Mesenchymal stem cell (in vitro differentiated cells and primary cell): ENCODE results near the gene CREB3L1.

ENCODE experiments used
- DNase-seq: peaks from one replicate; pipeline ENCODE4 v3.0.0-alpha.2; 2013
- H2AFZ ChIP-seq: one replicate; pipeline ENCODE4 v1.6.1; 2013; ENCODE audit warnings: low read depth, mild to moderate bottlenecking, control low read depth, inconsistent platforms, low read length, moderate library complexity
- H2AK5ac ChIP-seq: 2 replicates; pipeline ENCODE4 v1.6.1; 2013; ENCODE audit warnings: low read length, moderate library complexity, mild to moderate bottlenecking, inconsistent platforms; ENCODE audit not compliant: severe bottlenecking
- H2BK120ac ChIP-seq: one replicate; pipeline ENCODE4 v1.6.1; 2013; ENCODE audit warnings: low read depth, mild to moderate bottlenecking, inconsistent platforms, low read length, moderate library complexity
- H2BK12ac ChIP-seq, 2 experiments: one replicate each; pipeline ENCODE4 v1.6.1; 2013; ENCODE audit warnings: inconsistent platforms in 2 of 2, low read length in 2 of 2, mild to moderate bottlenecking in 2 of 2, moderate library complexity in 2 of 2, control low read depth in 1 of 2
- H2BK15ac ChIP-seq: one replicate; pipeline ENCODE4 v1.6.1; 2013; ENCODE audit warnings: mild to moderate bottlenecking, low read depth, inconsistent platforms; ENCODE audit not compliant: poor library complexity, severe bottlenecking
- H2BK5ac ChIP-seq: 2 replicates; pipeline ENCODE4 v1.6.1; 2013; ENCODE audit warnings: low read depth, mild to moderate bottlenecking, low read length, control low read depth, inconsistent platforms; ENCODE audit not compliant: poor library complexity, severe bottlenecking
- H3K14ac ChIP-seq, 2 experiments: one replicate each; pipeline ENCODE4 v1.6.1; 2013; ENCODE audit warnings: inconsistent platforms in 2 of 2, low read length in 2 of 2, control low read depth in 1 of 2, mild to moderate bottlenecking in 1 of 2, moderate library complexity in 1 of 2
- H3K18ac ChIP-seq, 2 experiments: one replicate each; pipeline ENCODE4 v1.6.1; 2013; ENCODE audit warnings: inconsistent platforms in 2 of 2, low read length in 2 of 2, control low read depth in 1 of 2, low read depth in 1 of 2, mild to moderate bottlenecking in 1 of 2
- H3K23ac ChIP-seq, 2 experiments: one replicate each; pipeline ENCODE4 v1.6.1; 2013; ENCODE audit warnings: inconsistent platforms in 2 of 2, low read length in 2 of 2, mild to moderate bottlenecking in 2 of 2, moderate library complexity in 2 of 2, control low read depth in 1 of 2
- H3K27ac ChIP-seq: 2 replicates; pipeline ENCODE4 v1.5.1; 2013; ENCODE audit warnings: mild to moderate bottlenecking, moderate library complexity, low read length, control low read depth, inconsistent platforms; ENCODE audit not compliant: poor library complexity, severe bottlenecking
- H3K27me3 ChIP-seq, 2 experiments: 2 replicates each; pipeline versions ENCODE4 v1.6.1 to v1.7.0; 2013; ENCODE audit warnings: low read length in 2 of 2, mild to moderate bottlenecking in 2 of 2, moderate library complexity in 2 of 2, control low read depth in 1 of 2, inconsistent platforms in 1 of 2; ENCODE audit not compliant: control insufficient read depth in 1 of 2, insufficient read depth in 1 of 2
- H3K36me3 ChIP-seq, 2 experiments: 2 replicates each; pipeline versions ENCODE4 v1.6.1 to v1.7.0; 2013; ENCODE audit warnings: low read length in 2 of 2, control low read depth in 1 of 2, inconsistent platforms in 1 of 2, low read depth in 1 of 2, mild to moderate bottlenecking in 1 of 2; ENCODE audit not compliant: insufficient read depth in 2 of 2, control insufficient read depth in 1 of 2
- H3K4ac ChIP-seq, 2 experiments: one replicate each; pipeline ENCODE4 v1.6.1; 2013; ENCODE audit warnings: inconsistent platforms in 2 of 2, low read length in 2 of 2, mild to moderate bottlenecking in 2 of 2, moderate library complexity in 2 of 2, control low read depth in 1 of 2, low read depth in 1 of 2
- H3K4me1 ChIP-seq: 2 replicates; pipeline ENCODE4 v1.6.1; 2013; ENCODE audit warnings: low read depth, low read length, control low read depth; ENCODE audit not compliant: control insufficient read depth, insufficient read depth
- H3K4me2 ChIP-seq: 2 replicates; pipeline ENCODE4 v1.6.1; 2013; ENCODE audit warnings: low read length, mild to moderate bottlenecking, inconsistent platforms; ENCODE audit not compliant: poor library complexity, severe bottlenecking
- H3K4me3 ChIP-seq, 2 experiments: 2 replicates each; pipeline versions ENCODE4 v1.5.1 to v1.7.0; 2013; ENCODE audit warnings: low read length in 2 of 2, mild to moderate bottlenecking in 2 of 2, control low read depth in 1 of 2, low read depth in 1 of 2; ENCODE audit not compliant: insufficient read depth in 1 of 2
- H3K79me1 ChIP-seq: replicated peaks from 2 replicates; pipeline ENCODE4 v1.6.1; 2013; ENCODE audit warnings: mild to moderate bottlenecking, control low read depth, low read length, inconsistent platforms; ENCODE audit not compliant: poor library complexity, severe bottlenecking
- H3K9ac ChIP-seq: 2 replicates; pipeline ENCODE4 v1.7.0; 2013; ENCODE audit warnings: mild to moderate bottlenecking, low read length, moderate library complexity
- H3K9me3 ChIP-seq: 2 replicates; pipeline ENCODE4 v1.7.0; 2013; ENCODE audit warnings: mild to moderate bottlenecking, low read length; ENCODE audit not compliant: control insufficient read depth
- H4K8ac ChIP-seq: one replicate; pipeline ENCODE4 v1.6.1; 2013; ENCODE audit warnings: inconsistent platforms, mild to moderate bottlenecking, low read length, moderate library complexity
- H4K91ac ChIP-seq: one replicate; pipeline ENCODE4 v1.6.1; 2013; ENCODE audit warnings: mild to moderate bottlenecking, low read length, inconsistent platforms
- WGBS: methylation state at CpG from one replicate; pipeline ENCODE4 v1.1.7; 2013; ENCODE audit warnings: mixed read lengths; 5-methylcytosine and 5-hydroxymethylcytosine counted together

CREB3L1 gene

GRCh38 chr11:46271875-46272815 lies 5.3 kb upstream of the CREB3L1 start:
- Histone ChIP-seq H4K8ac (peak overlapping the region; percentile 73), H2BK5ac (no peak overlapping the region)

GRCh38 chr11:46272816-46273427 lies 4.5 kb upstream of the CREB3L1 start:
- Histone ChIP-seq H3K36me3 (no peaks in the 10 kb centered on the region), H3K4me1 (peaks cover 29% of the 10 kb centered on the region)

More at GRCh38 chr11:46271875-46272815, 5.3 kb upstream of the CREB3L1 start:
- no peaks in the 10 kb centered on the region for H3K79me1 ChIP-seq
- no peaks in the 10 kb centered on the region for H3K27me3 ChIP-seq
- H3K4me1 ChIP-seq, result peaks cover 29% of the 10 kb centered on the region
- H4K91ac ChIP-seq, result peak overlapping the region; percentile 24
- H3K27ac ChIP-seq, result no peak overlapping the region
- no peak overlapping the region for H2AFZ ChIP-seq
- H2BK12ac ChIP-seq, result peak overlapping the region in 1 of 2 experiments; percentile 48
- 80% methylated on average over 13 of the region's 16 CpGs for WGBS
- no peak overlapping the region for H3K4me2 ChIP-seq
- H2BK15ac ChIP-seq, result no peak overlapping the region
- H2AK5ac ChIP-seq, result no peak overlapping the region
- no peaks in the 10 kb centered on the region for H3K36me3 ChIP-seq
- H3K9me3 ChIP-seq, result no peaks in the 10 kb centered on the region
- no peak overlapping the region for H3K23ac ChIP-seq
- peak overlapping the region; percentile 52 for H3K9ac ChIP-seq
- no peak overlapping the region for H3K4me3 ChIP-seq
- no peak overlapping the region for H2BK120ac ChIP-seq
- no peak overlapping the region for H3K14ac ChIP-seq
- no peak for DNase-seq
- peak overlapping the region; percentile 47 to 58 for H3K18ac ChIP-seq
- H3K4ac ChIP-seq, result peak overlapping the region; percentile 8 to 42

GRCh38 chr11:46273511-46274205 lies 3.8 kb upstream of the CREB3L1 start:
- WGBS, result 91% methylated on average over 5 of the region's 7 CpGs
- Histone ChIP-seq H3K4me3 (no peak overlapping the region), H3K4me2 (no peak overlapping the region), H2BK15ac (no peak overlapping the region), H2AFZ (no peak overlapping the region), H3K27me3 (no peaks in the 10 kb centered on the region), H3K9ac (peak overlapping the region; percentile 52), H3K79me1 (no peaks in the 10 kb centered on the region), H2AK5ac (no peak overlapping the region), H3K4ac (no peak overlapping the region), H3K4me1 (peaks cover 29% of the 10 kb centered on the region), H3K18ac (peak overlapping the region; percentile 23 to 25), H3K36me3 (no peaks in the 10 kb centered on the region), H4K91ac (peak overlapping the region; percentile 67), H2BK12ac (no peak overlapping the region), H3K9me3 (no peaks in the 10 kb centered on the region), H4K8ac (peak overlapping the region; percentile 82), H3K14ac (no peak overlapping the region), H2BK120ac (no peak overlapping the region), H3K27ac (peak overlapping the region; percentile 43), H2BK5ac (no peak overlapping the region), H3K23ac (no peak overlapping the region)
- no peak for DNase-seq

More at GRCh38 chr11:46272816-46273427, 4.5 kb upstream of the CREB3L1 start:
- DNase-seq, result peak; percentile 65
- Histone ChIP-seq H2BK15ac (no peak overlapping the region), H2AK5ac (no peak overlapping the region), H3K79me1 (no peaks in the 10 kb centered on the region), H3K27ac (peak overlapping the region; percentile 31), H3K18ac (peak overlapping the region; percentile 26 to 49), H3K4me3 (no peak overlapping the region), H3K23ac (no peak overlapping the region), H2AFZ (no peak overlapping the region), H3K4ac (peak overlapping the region; percentile 8 to 42), H4K8ac (peak overlapping the region; percentile 83), H3K4me2 (no peak overlapping the region), H2BK12ac (peak overlapping the region in 1 of 2 experiments; percentile 48), H3K9me3 (no peaks in the 10 kb centered on the region), H3K14ac (no peak overlapping the region), H3K27me3 (no peaks in the 10 kb centered on the region), H2BK5ac (no peak overlapping the region), H4K91ac (no peak overlapping the region), H3K9ac (peak overlapping the region; percentile 52), H2BK120ac (peak overlapping the region; percentile 45)
- WGBS, result 45% methylated on average over 8 of the region's 9 CpGs
